Gastroesophageal sphincter (tissue), 3 donors: Measurements from ENCODE around the gene S1PR2.
"Not testable (repeated sequence)": the region's sequence is repeated elsewhere in the genome, so short reads cannot be mapped to it uniquely, and the experiment has no call there.

Experiments
- EP300 ChIP-seq: sonication (generic); formaldehyde crosslinking; IDR thresholded peaks from one replicate; pipeline ENCODE4 v1.6.1; 2017; ENCODE audit warnings: antibody characterized with exemption, mild to moderate bottlenecking
- POLR2A ChIP-seq, 2 donors: fragments of 450-650 bp; IDR thresholded peaks; one replicate each; pipeline ENCODE4 v1.6.1; 2017; ENCODE audit warnings: antibody characterized with exemption in 2 of 2, mild to moderate bottlenecking in 2 of 2, moderate library complexity in 1 of 2
- POLR2AphosphoS5 ChIP-seq: sonication (generic); formaldehyde crosslinking; IDR thresholded peaks from one replicate; pipeline ENCODE4 v1.6.1; 2017; ENCODE audit warnings: antibody characterized with exemption
- TF ChIP-seq, protein P1 (sequence below), 4 experiments: fragments of 200-600 bp in 2 of 4; fragments of 450-650 bp in 2 of 4; sonication (generic) in 1 of 4; IDR thresholded peaks; one replicate each; pipeline ENCODE4 v1.5.1; 2017 to 2019; ENCODE audit warnings: antibody characterized with exemption in 4 of 4, mild to moderate bottlenecking in 2 of 4, moderate library complexity in 2 of 4

DNA sequence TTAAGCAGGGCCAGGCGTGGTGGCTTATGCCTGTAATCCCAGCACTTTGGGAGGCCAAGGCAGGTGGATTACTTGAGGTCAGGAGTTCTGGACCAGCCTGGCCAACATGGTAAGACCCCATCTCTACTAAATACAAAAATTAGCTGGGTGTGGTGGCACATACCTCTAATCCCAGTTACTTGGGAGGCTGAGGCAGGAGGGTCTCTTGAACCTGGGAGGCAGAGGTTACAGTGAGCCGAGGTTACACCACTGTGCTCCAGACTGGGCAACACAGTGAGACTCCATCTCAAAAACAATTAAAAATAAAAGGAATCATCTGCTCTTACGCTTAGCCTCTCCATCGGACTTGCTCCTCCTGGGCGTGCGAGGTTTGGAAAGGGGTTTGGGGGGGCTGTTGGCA is 51.1 kb downstream of the S1PR2 start:
- TF ChIP-seq POLR2AphosphoS5; POLR2A (IDR thresholded peaks at IDR 0.05); EP300: not testable (repeated sequence)
- TF ChIP-seq, protein P1, sequence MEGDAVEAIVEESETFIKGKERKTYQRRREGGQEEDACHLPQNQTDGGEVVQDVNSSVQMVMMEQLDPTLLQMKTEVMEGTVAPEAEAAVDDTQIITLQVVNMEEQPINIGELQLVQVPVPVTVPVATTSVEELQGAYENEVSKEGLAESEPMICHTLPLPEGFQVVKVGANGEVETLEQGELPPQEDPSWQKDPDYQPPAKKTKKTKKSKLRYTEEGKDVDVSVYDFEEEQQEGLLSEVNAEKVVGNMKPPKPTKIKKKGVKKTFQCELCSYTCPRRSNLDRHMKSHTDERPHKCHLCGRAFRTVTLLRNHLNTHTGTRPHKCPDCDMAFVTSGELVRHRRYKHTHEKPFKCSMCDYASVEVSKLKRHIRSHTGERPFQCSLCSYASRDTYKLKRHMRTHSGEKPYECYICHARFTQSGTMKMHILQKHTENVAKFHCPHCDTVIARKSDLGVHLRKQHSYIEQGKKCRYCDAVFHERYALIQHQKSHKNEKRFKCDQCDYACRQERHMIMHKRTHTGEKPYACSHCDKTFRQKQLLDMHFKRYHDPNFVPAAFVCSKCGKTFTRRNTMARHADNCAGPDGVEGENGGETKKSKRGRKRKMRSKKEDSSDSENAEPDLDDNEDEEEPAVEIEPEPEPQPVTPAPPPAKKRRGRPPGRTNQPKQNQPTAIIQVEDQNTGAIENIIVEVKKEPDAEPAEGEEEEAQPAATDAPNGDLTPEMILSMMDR (IDR thresholded peaks at IDR 0.05) = not testable (repeated sequence)
